HCT116 (cell line): ENCODE results near the gene NUBPL. TPM values are rescaled to one million over a fixed set of nuclear protein-coding genes. Genes with fewer than 3 reads are reported as not detected.

Experiments used
- ATAC-seq: fragments of 200-7000 bp; cut with Tn5 transposase; 2 replicates; pipeline ENCODE4 v1.9.1; 2020; ENCODE audit warnings: mild to moderate bottlenecking, moderate library complexity
- BruUV-seq: library from RNA; stranded (reverse); fragments of 400-500 nt; replicated peaks from 2 replicates; lab custom pipeline; 2021; lab: Mats Ljungman, UMichigan
- CTCF ChIA-PET: fragments of 300-600 bp; sonication (Branson Sonifier 250); formaldehyde crosslinking; loops from one replicate; lab custom pipeline; 2021; ENCODE audit warnings: antibody characterized with exemption; lab: Charles Lee
- POLR2A ChIA-PET: fragments of 300-600, 350-600 bp; sonication (Branson Sonifier 250); formaldehyde crosslinking; loops from one replicate; lab custom pipeline; 2021; ENCODE audit warnings: antibody characterized with exemption; lab: Charles Lee
- RAD21 ChIA-PET, 2 experiments: fragments of 300-600 bp; sonication (Branson Sonifier 250); formaldehyde crosslinking; loops; one replicate each; lab custom pipeline; 2023; ENCODE audit warnings: low total read pairs in 2 of 2; ENCODE audit not compliant: uncharacterized antibody in 2 of 2, unreplicated experiment in 2 of 2, low non-redundant PET in 1 of 2; lab: Charles Lee
- DNase-seq: peaks from one replicate; pipeline ENCODE4 v3.0.0-alpha.2; 2010; ENCODE audit warnings: low read depth, low spot score
- H2AFZ ChIP-seq: fragments of 200-600 bp; shearing (Covaris generic), sonication (generic); 2 replicates; pipeline ENCODE4 v1.6.1; 2017; ENCODE audit warnings: low read depth, mixed run types, mixed read lengths, antibody characterized with exemption, low read length; ENCODE audit not compliant: poor library complexity, severe bottlenecking
- H3K27ac ChIP-seq: 2 replicates; pipeline ENCODE4 v1.5.1; 2012; ENCODE audit warnings: low read depth, low read length
- H3K27me3 ChIP-seq: fragments of 200-600 bp; sonication (generic); 2 replicates; pipeline ENCODE4 v1.6.1; 2016; ENCODE audit warnings: mixed run types, low read length, mixed read lengths; ENCODE audit not compliant: insufficient read depth
- H3K36me3 ChIP-seq, 2 experiments: fragments of 200-500 bp in 1 of 2; fragments of 200-600 bp in 1 of 2; sonication (Bioruptor generic) in 1 of 2; sonication (generic) in 1 of 2; 2 replicates each; pipeline versions ENCODE4 v1.5.1 to v1.6.1; 2014 to 2016; ENCODE audit warnings: low read length in 2 of 2, inconsistent platforms in 1 of 2, mixed read lengths in 1 of 2, mixed run types in 1 of 2; ENCODE audit not compliant: insufficient read depth in 2 of 2, control insufficient read depth in 1 of 2
- H3K4me1 ChIP-seq, 2 experiments: fragments of 200-600 bp in 1 of 2; sonication (generic) in 1 of 2; 2 replicates each; pipeline versions ENCODE4 v1.5.1 to v1.6.1; 2012 to 2017; ENCODE audit warnings: low read length in 2 of 2, inconsistent platforms in 1 of 2, mild to moderate bottlenecking in 1 of 2, mixed read lengths in 1 of 2, mixed run types in 1 of 2, moderate library complexity in 1 of 2; ENCODE audit not compliant: insufficient read depth in 2 of 2, control insufficient read depth in 1 of 2
- H3K4me2 ChIP-seq: fragments of 200-600 bp; sonication (generic); 2 replicates; pipeline ENCODE4 v1.6.1; 2017; ENCODE audit warnings: mixed run types, low read length, mixed read lengths
- H3K4me3 ChIP-seq, 2 experiments: fragments of 200-600 bp in 1 of 2; sonication (generic) in 1 of 2; replicated peaks in 1 of 2; 2 replicates each; pipeline ENCODE4 v1.5.1; 2011 to 2016; ENCODE audit warnings: low read length in 2 of 2, control low read depth in 1 of 2, low read depth in 1 of 2, mild to moderate bottlenecking in 1 of 2, mixed read lengths in 1 of 2, mixed run types in 1 of 2
- H3K79me2 ChIP-seq: fragments of 200-600 bp; sonication (generic); 2 replicates; pipeline ENCODE4 v1.6.1; 2017; ENCODE audit warnings: mild to moderate bottlenecking, mixed run types, low read length, moderate library complexity, mixed read lengths; ENCODE audit not compliant: insufficient read depth
- H3K9ac ChIP-seq: fragments of 200-600 bp; sonication (generic); 2 replicates; pipeline ENCODE4 v1.6.1; 2016; ENCODE audit warnings: low read length, mixed read lengths
- H3K9me2 ChIP-seq: fragments of 200-600 bp; sonication (generic), shearing (Covaris generic); 2 replicates; pipeline ENCODE4 v1.6.1; 2017; ENCODE audit warnings: mixed run types, mild to moderate bottlenecking, moderate library complexity; ENCODE audit not compliant: insufficient read depth
- H3K9me3 ChIP-seq, 2 experiments: fragments of 200-500 bp in 1 of 2; fragments of 200-600 bp in 1 of 2; sonication (Bioruptor generic) in 1 of 2; sonication (generic) in 1 of 2; 2 replicates each; pipeline ENCODE4 v1.6.1; 2014 to 2017; ENCODE audit warnings: low read length in 2 of 2, mixed read lengths in 2 of 2, inconsistent platforms in 1 of 2, low read depth in 1 of 2, mild to moderate bottlenecking in 1 of 2, mixed run types in 1 of 2, moderate library complexity in 1 of 2; ENCODE audit not compliant: control insufficient read depth in 1 of 2, insufficient read depth in 1 of 2
- H4K20me1 ChIP-seq: fragments of 200-600 bp; sonication (generic), shearing (Covaris generic); 2 replicates; pipeline ENCODE4 v1.6.1; 2017; ENCODE audit warnings: mixed run types, mild to moderate bottlenecking, moderate library complexity; ENCODE audit not compliant: insufficient read depth
- CBX3 ChIP-seq: IDR thresholded peaks from 2 replicates; pipeline ENCODE4 v1.6.1; 2012; ENCODE audit warnings: low read depth
- CTCF ChIP-seq, 3 experiments: fragments of 200-600 bp in 1 of 3; sonication (generic) in 1 of 3; IDR thresholded peaks in 2 of 3; conservative IDR thresholded peaks in 1 of 3; 2 replicates each; pipeline ENCODE4 v1.5.1; 2012 to 2017; ENCODE audit warnings: low read depth in 2 of 3, low read length in 2 of 3, antibody characterized with exemption in 1 of 3, borderline replicate concordance in 1 of 3, control low read depth in 1 of 3, mild to moderate bottlenecking in 1 of 3, mixed read lengths in 1 of 3, mixed run types in 1 of 3, moderate library complexity in 1 of 3; ENCODE audit not compliant: insufficient read depth in 1 of 3
- EGR1 ChIP-seq: IDR thresholded peaks from 2 replicates; pipeline ENCODE4 v1.6.1; 2012; ENCODE audit warnings: low read depth
- EZH2phosphoT487 ChIP-seq: fragments of 200-600 bp; IDR thresholded peaks from 2 replicates; pipeline ENCODE4 v1.6.1; 2018; ENCODE audit warnings: antibody characterized with exemption, borderline replicate concordance
- FOSL1 ChIP-seq: IDR thresholded peaks from 2 replicates; pipeline ENCODE4 v1.6.1; 2012; ENCODE audit warnings: low read depth
- JUND ChIP-seq: IDR thresholded peaks from 2 replicates; pipeline ENCODE4 v1.6.1; 2012
- MAX ChIP-seq: IDR thresholded peaks from 2 replicates; pipeline ENCODE4 v1.6.1; 2012
- POLR2AphosphoS5 ChIP-seq: IDR thresholded peaks from 2 replicates; pipeline ENCODE4 v1.6.1; 2011; ENCODE audit warnings: mild to moderate bottlenecking, low read depth, low read length, moderate library complexity
- REST ChIP-seq: IDR thresholded peaks from 2 replicates; pipeline ENCODE4 v1.6.1; 2012; ENCODE audit warnings: low read depth
- SIN3A ChIP-seq: IDR thresholded peaks from 2 replicates; pipeline ENCODE4 v1.6.1; 2012; ENCODE audit warnings: low read depth
- TCF7L2 ChIP-seq: IDR thresholded peaks from 2 replicates; pipeline ENCODE4 v1.7.0; 2011; ENCODE audit warnings: borderline replicate concordance, inconsistent platforms; ENCODE audit not compliant: insufficient read depth, insufficient read length; ENCODE audit errors: extremely low read depth
- YY1 ChIP-seq: IDR thresholded peaks from 2 replicates; pipeline ENCODE4 v1.6.1; 2011; ENCODE audit warnings: low read length, low read depth, moderate library complexity, mild to moderate bottlenecking; ENCODE audit not compliant: insufficient replicate concordance; ENCODE audit errors: extremely low read depth
- ZFX ChIP-seq: fragments of 450-650 bp; IDR thresholded peaks from 2 replicates; pipeline ENCODE4 v1.6.1; 2017
- ZNF274 ChIP-seq: fragments of 200-500 bp; sonication (Bioruptor generic); IDR thresholded peaks from 2 replicates; pipeline ENCODE4 v1.6.1; 2014; ENCODE audit warnings: mild to moderate bottlenecking, low read depth, low read length, inconsistent platforms
- intact Hi-C: fragments of 100-400 bp; cut with micrococcal nuclease; formaldehyde crosslinking; loops from 2 replicates; pipeline ENCODE4 v1.10.0; 2022
- total RNA-seq: library from RNA; stranded (reverse); gene quantifications from one replicate; pipeline ENCODE4 v1.2.1, GENCODE V29; 2021; ENCODE audit not compliant: unreplicated experiment

NUBPL gene
- total RNA-seq, 1 experiment from 2014 or later, result 11.3 TPM

- Histone ChIP-seq H3K9ac (no peak overlapping the region), H3K4me2 (no peak overlapping the region), H3K4me1 (no peaks in the 10 kb centered on the region)
- no peak for DNase-seq
- TF ChIP-seq MAX, result no peak
- TF ChIP-seq CBX3, result no peak
- TF ChIP-seq EGR1, result no peak
- TF ChIP-seq POLR2AphosphoS5, result no peak
- no peak for TF ChIP-seq FOSL1
- no peak for TF ChIP-seq ZFX
- TF ChIP-seq ZNF274, result no peak
- TF ChIP-seq CTCF (IDR thresholded peaks at IDR 0.05 in 2 of 3, conservative IDR thresholded peaks at IDR 0.05 in 1 of 3; ENCODE audit: borderline replicate concordance in 1 of 3, insufficient read depth in 1 of 3, low read depth in 2 of 3, low read length in 2 of 3), result no peak
- no peak for TF ChIP-seq EZH2phosphoT487
- TF ChIP-seq JUND, result no peak
- TF ChIP-seq REST, result no peak
- no peak for TF ChIP-seq YY1
- no peak for TF ChIP-seq TCF7L2
- TF ChIP-seq SIN3A, result no peak
- TF ChIP-seq, all 23 proteins: peak for 0
- Histone ChIP-seq H3K4me3 (no peak overlapping the region), H4K20me1 (no peaks in the 10 kb centered on the region), H3K36me3 (no peaks in the 10 kb centered on the region), H3K9me3 (no peaks in the 10 kb centered on the region), H3K9me2 (no peaks in the 10 kb centered on the region), H2AFZ (no peak overlapping the region), H3K27me3 (no peaks in the 10 kb centered on the region), H3K79me2 (no peaks in the 10 kb centered on the region), H3K27ac (no peak overlapping the region)
- ChIA-PET CTCF (no interaction called here), RAD21 (no interaction called here), POLR2A (no interaction called here)
- BruUV-seq, result no TSS peak
- intact Hi-C loops, result no loop called here
- no peak for ATAC-seq
Measured at GRCh38 chr14:31530136-31530535, 31.1 kb upstream of the NUBPL start.
